Activated CD4-positive, alpha-beta T cell treated with anti-CD3 and anti-CD28 coated beads for 1 hour (primary cell): Measurements from ENCODE around the gene PA2G4.
A peak's percentile ranks its signal among the peaks of the same experiment; 100 is the strongest.
"Not testable (repeated sequence)": the region's sequence is repeated elsewhere in the genome, so short reads cannot be mapped to it uniquely, and the experiment has no call there.

ENCODE experiments used
- DNase-seq: peaks from one replicate; pipeline ENCODE4 v3.0.0-alpha.2; 2020

PA2G4 gene

GRCh38 chr12:56104109-56104814 is at the start of gene PA2G4:
PA2G4 (plus strand) TSS chr12:56104559; CDS start chr12:56104738, 179 bp downstream.
- DNase-seq, result peak; percentile 94

DNA sequence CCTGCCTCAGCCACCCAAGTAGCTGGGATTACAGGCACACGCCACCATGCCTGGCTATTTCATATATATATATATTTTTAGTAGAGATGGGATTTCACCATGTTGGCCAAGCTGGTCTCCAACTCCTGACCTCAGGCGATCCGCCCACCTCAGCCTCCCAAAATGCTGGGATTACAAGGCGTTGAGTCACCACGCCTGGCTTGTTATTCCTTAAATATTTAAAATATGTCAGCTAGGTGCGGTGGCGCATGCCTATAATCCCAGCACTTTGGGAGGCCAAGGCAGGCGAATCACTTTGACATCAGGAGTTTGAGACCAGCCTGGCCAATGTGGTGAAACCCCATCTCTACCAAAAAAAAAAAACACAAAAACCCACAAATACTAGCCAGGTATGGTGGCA is 44.4 kb upstream of the PA2G4 start:
- DNase-seq, result not testable (repeated sequence)

DNA sequence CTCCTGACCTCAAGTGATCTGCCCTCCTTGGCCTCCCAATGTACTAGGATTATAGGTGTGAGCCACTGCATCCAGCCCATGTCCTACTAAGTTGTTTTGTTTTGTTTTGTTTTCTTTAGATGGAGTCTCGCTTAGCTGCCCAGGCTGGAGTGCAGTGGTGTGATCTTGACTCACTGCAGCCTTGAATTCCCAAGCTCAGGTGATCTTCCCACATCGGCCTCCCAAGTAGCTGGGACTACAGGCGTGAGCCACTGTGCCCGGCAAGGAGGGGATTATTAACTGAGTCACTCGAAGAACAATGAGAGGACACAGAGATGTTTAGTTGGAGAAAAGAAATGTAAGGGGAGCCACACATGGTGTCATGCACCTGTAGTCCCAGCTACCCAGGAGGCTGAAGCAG is 42.4 kb upstream of the PA2G4 start:
- no peak for DNase-seq

- DNase-seq, result no peak
Measured at GRCh38 chr12:56062996-56063395, 41.4 kb upstream of the PA2G4 start.

- no peak for DNase-seq
Measured at GRCh38 chr12:56071648-56072047, 32.7 kb upstream of the PA2G4 start.

DNA sequence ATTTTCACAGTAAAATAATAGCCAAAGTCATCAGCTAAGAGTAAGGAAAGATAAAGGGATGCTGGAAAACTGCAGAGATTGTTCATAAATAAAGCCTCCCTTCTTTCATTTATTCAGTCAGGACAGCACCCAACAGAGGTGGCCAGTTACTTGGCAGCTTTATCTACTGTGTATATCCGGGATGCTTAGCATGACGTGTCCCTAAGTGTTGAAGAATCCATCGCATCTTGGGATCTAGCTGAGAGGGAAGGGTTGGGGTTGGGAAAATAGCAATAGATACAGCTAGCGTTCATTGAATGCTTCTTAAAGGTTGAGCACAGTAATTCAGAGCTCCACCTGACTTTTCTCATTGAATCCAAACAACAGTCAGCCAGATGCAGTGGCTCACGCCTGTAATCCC is 30.0 kb upstream of the PA2G4 start:
- no peak for DNase-seq

DNA sequence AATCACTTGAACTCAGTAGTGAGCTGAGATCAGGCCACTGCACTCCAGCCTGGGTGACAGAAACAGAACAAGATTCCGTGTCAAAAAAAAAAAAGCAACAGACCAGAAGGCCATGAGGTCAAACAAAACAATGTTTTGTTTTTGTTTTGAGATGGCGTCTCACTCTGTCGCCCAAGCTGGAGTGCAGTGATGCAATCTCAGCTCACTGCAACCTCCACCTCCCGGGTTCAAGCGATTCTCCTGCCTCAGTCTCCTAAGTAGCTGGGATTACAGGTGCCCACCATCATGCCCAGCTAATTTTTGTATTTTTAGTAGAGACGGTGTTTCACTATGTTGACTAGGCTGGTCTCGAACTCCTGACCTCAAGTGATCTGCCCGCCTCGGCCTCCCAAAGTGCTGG is 26.4 kb upstream of the PA2G4 start:
- not testable (repeated sequence) for DNase-seq

DNA sequence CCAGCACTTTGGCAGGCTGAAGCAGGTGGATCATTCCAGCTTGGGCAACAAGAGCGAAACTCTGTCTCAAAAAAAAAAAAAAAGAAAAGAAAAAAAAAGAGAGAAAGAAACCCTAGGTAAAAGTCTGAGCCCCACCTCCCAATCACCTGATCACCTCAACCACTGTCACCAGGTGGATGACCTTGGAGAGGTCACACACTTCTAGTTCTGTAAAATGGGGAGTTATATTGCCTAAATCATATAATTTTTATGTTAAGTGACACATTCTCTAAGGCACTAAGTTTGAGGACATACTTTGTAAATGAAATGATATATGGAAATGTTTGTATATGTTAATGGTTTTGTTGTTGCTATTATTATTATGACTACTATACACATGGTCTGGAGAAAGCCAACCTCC is 25.9 kb upstream of the PA2G4 start:
- no peak for DNase-seq

- DNase-seq, result peak; percentile 19
Measured at GRCh38 chr12:56078931-56079722, 25.2 kb upstream of the PA2G4 start.

GRCh38 chr12:56079723-56080555 is 24.4 kb upstream of the PA2G4 start, which contains the start of gene ERBB3:
ERBB3 (plus strand) TSS chr12:56080165; CDS start chr12:56080301, 136 bp downstream.
- peak; percentile 53 for DNase-seq

DNA sequence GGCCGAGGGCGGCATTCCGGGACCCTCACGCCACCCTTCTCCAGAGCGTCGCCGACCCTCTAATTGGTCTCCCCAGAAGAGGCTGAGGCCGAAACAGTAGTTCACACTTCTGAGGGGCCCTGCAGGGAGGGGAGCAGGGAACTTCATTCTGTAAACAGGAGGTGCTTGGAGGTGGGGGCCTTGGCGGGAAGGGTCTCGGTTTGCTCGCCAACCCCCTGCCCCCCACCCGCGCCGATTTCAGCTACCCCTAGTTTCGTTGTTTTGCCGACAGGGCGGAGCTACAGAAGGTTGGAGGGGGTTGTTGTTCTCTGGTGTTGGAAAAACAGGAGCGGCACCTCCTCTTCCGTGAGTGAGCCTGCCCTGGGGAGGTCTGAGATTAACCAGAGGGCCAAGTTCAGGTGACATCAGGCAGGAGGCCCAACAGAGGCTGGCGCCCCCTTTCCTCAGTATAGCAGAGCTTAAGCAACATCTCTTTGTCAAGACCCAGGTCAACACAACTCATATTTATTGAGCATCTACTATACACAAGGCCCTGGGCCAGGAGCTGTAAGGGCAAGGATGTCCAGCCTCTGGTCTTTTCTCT is 23.7 kb upstream of the PA2G4 start:
- no peak for DNase-seq

GRCh38 chr12:56081393-56082347 is 22.7 kb upstream of the PA2G4 start:
- DNase-seq, result no peak

- no peak for DNase-seq
Measured at GRCh38 chr12:56082382-56082781, 22.0 kb upstream of the PA2G4 start.

- no peak for DNase-seq
Measured at GRCh38 chr12:56082967-56083366, 21.4 kb upstream of the PA2G4 start.

DNA sequence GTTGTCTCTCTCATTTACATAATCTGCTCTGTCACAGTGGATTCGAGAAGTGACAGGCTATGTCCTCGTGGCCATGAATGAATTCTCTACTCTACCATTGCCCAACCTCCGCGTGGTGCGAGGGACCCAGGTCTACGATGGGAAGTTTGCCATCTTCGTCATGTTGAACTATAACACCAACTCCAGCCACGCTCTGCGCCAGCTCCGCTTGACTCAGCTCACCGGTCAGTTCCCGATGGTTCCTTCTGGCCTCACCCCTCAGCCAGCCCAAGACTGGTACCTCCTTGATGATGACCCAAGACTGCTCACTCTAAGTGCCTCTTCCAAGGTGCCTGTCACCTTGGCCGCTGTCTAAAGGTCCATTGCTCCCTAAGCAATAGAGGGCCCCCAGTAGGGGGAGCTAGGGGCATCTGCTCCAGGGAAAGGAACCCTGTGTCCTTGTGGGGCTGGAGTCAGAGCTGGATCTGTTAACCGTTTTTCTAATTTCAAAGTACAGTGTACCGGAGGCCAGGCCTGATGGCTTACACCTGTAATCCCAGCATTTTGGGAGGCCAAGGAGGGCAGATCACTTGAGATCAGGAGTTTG is 19.3 kb upstream of the PA2G4 start:
- DNase-seq, result no peak

- DNase-seq, result no peak
Measured at GRCh38 chr12:56086096-56086495, 18.3 kb upstream of the PA2G4 start.

GRCh38 chr12:56086608-56087007 is 17.8 kb upstream of the PA2G4 start:
- no peak for DNase-seq

DNA sequence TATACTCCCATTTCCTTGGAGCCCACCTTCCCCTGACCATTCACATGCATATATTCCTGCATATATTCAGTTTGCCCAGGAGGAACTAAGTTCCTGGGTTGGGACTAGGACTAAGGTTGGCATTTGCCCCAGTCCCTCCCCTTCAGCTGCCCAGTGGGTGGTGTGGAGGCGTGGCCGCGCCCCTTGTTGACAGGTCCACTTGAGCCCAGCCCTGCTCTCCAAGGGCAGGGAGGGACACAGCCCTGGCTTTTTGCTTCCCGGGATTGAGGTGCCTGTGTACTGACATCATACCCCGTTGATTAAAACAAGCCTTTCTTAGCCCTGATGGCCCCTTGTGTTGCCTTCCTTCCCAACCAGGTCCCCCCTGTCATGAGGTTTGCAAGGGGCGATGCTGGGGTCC is 17.1 kb upstream of the PA2G4 start:
- DNase-seq, result no peak

DNA sequence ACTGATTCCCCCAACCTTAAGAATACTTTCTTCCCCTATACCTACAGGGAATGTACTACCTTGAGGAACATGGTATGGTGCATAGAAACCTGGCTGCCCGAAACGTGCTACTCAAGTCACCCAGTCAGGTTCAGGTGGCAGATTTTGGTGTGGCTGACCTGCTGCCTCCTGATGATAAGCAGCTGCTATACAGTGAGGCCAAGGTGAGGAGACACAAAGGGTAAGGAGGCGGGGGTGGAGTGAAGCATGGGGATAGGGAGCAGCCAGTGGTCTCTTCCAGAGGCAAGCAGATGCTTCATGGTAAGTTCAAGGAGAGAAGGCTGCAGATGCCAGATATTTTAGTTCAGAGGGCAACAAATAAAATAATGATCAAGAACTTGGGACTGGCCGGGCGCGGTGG is 6.6 kb upstream of the PA2G4 start:
- no peak for DNase-seq

- no peak for DNase-seq
Measured at GRCh38 chr12:56098592-56098991, 5.8 kb upstream of the PA2G4 start.

GRCh38 chr12:56099787-56100186 is 4.6 kb upstream of the PA2G4 start:
- no peak for DNase-seq
